ENCODE measurements around the gene LEFTY2. TPM values are rescaled to one million over a fixed set of nuclear protein-coding genes. Genes with fewer than 3 reads are reported as not detected.

The LEFTY2 gene
- total RNA-seq, 1 donor from 2014 or later: 0.19 TPM

DNA sequence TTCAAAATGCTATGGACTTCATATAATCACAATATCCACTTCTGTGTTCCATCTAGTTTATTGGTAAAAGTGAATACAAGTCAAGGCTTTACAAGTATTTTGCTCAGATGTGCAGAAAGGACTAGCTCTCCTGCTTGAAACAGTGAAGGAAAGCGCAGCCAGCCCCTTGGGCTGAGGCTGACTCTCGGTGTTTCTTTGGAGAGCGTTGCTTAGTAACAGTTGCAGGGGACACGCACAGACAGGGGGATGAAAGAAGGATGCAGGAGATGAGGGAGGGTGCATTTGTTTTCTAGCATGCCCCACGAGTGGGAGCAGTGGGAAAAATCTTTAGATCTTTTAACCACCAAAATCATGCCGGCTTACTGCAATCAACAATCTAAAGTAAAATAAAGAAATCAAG is 26.1 kb downstream of the LEFTY2 start:
- ATAC-seq (no peak), DNase-seq (ENCODE audit: missing footprints) (no peak)
- intact Hi-C loops (cut with DNase I): loop anchor here (5.0 kb wide), 3 partner anchors 62 to 138 kb away; partner anchors contain the start of gene SRP9

DNA sequence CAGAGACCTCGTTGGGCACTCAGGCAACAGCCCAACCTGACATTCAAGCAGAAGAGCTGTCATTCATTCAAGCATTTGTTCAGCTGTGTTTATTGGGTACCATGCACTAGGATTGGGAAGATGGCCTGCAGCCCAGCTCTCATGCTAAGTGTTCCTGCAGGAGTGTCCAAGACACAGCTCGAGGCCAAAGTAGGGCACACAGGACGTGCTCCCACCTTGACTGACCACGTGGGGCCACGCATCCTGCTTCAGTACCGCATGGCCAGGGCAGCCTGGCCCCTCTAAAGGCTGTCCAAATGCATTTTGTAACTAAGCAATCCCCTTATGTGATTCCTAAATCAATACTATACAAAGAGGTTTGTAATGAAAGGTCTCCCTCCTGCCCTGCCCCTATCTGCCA is 26.6 kb downstream of the LEFTY2 start:
- ATAC-seq (no peak), DNase-seq (ENCODE audit: missing footprints) (no peak)
- intact Hi-C loops (cut with DNase I): loop anchor here (5.0 kb wide), 3 partner anchors 63 to 137 kb away; partner anchors contain the start of gene SRP9

DNA sequence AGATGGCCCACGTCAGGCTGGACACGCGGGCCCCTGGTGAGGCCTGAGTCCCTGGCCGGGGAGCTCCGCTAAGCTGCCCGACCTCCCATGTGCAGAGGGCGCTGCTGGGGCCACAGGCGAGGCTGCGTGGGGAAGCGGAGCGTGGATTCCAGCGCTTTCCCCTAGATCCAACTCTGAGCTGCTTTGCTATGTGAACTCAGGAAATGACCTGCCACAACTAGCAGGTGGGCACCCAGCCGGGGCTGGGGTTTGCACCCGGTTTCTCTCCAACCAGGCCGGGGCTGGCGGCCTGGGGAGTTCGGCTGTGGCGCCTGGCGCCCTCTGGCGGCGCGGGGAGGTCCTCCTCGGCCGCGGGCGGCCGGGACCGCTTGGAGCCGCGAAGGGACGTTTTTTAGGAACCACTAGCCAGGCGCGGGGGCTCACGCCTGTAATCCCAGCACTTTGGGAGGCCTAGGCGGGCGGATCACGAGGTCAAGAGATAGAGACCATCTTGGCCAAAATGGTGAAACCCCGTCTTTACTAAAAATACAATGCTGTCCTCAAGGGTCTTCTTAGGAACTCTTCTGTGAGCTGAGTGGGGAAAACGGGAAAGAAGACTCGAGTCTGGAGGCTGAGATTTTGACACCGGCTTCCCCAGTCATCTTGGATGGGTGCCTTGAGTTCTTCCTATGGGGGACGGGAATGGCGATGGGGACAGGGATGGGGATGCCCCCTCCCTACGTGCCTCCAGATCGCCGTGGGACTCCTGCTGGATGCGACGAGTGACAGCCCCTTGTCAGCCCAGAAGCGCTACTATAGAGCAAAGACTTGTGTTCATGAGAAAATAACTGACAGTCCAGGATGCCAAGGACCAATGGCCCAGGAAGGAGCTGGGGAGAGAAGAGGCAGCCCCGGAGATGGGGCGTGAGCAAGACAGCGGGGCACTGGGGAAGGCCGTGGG is 29.6 kb downstream of the LEFTY2 start:
- DNase-seq (ENCODE audit: missing footprints): peak; percentile 90
- peak; percentile 84 for ATAC-seq

DNA sequence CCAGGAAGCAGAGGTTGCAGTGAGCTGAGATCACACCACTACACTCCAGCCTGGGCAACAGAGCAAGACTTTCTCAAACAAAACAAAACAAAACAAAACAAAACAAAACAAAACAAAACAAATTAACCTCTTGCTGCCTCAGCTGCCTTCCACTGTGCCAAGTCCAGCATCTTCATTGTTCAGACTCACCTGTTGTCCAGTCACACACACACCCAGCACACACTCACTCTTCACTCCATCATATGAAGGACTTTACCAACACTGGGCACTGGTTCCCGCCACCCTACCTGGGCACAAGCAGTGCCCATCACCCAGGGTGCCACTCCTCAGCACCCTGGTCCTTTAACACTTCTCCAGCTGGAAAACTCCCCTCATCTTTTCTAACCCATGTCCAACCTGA is 31.5 kb downstream of the LEFTY2 start:
- ATAC-seq (no peak), DNase-seq (ENCODE audit: missing footprints) (no peak)
- intact Hi-C loops (cut with DNase I): no loop called here

More for the DNA sequence above, 29.6 kb downstream of the LEFTY2 start:
- intact Hi-C loops (cut with DNase I): loop anchor here (1.0 to 5.0 kb wide), 5 partner anchors 35 to 436 kb away; partner anchors contain the start of gene SRP9

DNA sequence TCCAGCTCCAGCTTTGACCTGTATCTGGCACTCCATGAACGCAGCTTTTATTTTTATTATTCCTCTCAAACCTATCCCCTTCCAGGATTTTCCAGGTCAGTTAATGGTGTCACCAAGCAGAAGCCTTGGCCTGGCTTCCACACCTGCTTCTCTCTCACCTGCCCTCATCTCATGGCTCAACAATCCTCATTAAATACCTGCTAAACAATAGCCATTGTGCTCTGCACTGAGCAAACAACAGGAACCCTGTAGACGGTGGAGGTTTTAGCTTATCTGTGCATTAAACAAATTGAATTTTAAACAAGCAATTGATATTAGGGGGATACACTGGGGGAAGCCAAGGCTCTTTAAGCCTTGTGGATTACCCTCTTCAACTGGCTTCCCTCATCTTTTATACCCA is 32.2 kb downstream of the LEFTY2 start:
- ATAC-seq (no peak), DNase-seq (ENCODE audit: missing footprints) (no peak)
- intact Hi-C loops (cut with DNase I): no loop called here

DNA sequence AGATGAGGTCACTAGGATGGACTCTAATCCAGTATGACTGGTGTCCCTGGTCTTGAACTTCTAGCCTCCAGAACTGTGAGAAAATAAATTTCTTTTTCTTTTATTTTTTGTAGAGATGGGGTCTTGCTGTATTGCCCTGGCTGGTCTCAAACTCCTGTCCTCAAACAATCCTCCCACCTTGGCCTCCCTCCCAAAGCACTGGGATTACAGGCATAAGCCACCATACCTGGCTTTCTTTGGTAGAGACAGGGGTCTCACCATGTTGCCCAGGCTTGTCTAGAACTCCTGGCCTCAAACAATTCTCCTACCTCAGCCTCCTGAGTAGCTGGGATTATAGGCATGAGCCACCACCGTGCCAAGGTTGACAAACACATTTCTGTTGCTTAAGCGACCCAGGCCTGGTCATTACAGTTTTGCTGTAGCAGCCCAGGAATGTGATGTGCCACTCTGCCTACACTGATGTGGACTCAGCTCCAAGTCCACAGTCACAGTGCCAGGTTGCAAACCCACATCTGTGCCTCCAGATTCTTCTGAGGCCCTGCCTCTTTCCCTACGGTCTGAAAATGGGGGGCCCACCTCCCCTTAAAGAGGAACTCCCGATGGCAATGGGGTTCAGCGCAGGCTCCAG is 32.9 kb downstream of the LEFTY2 start:
- no peak for DNase-seq (ENCODE audit: missing footprints)
- ATAC-seq: no peak
- intact Hi-C loops (cut with DNase I): no loop called here

DNA sequence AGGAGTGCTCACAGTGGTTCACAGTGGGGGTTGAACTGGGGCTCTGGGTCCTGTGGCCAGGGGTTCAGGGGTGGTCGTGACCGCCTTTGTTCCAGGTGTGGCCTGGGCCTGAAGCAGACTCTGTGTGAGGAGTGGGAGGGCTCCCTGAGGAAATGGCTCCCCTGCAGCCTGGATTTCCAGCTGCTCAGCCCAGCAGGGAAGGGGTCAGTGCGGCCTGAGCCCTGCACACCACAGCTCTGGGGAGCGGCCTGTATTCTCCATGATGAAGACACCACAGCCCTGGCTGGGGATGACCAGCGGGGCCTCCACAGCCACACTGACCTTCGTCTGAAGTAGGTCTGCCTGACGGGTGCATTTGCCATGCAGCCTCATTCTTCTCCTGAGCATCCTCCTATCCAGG is 33.7 kb downstream of the LEFTY2 start:
- no peak for DNase-seq (ENCODE audit: missing footprints)
- intact Hi-C loops (cut with DNase I): no loop called here
- no peak for ATAC-seq

DNA sequence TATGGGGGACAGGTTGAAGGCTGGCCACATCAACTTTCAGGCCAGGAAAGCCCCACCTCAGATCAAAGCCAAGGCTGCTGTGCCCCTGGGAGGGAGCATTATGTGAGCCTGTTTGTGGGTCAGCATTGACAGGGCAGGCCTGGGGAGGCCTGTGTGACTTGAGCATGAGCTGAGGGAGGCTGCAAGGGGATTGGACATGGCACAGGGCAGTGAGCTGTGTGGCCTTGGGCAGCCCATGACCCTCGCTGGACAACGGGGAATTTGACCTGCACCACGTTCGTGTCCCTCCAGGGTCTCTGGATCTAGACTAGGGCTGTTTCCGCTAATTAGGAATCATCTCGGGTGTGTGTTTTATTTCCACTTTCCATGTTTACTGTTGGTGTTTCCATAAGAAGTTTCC is 34.6 kb downstream of the LEFTY2 start:
- DNase-seq (ENCODE audit: missing footprints) (no peak), ATAC-seq (no peak)
- intact Hi-C loops (cut with DNase I): no loop called here

DNA sequence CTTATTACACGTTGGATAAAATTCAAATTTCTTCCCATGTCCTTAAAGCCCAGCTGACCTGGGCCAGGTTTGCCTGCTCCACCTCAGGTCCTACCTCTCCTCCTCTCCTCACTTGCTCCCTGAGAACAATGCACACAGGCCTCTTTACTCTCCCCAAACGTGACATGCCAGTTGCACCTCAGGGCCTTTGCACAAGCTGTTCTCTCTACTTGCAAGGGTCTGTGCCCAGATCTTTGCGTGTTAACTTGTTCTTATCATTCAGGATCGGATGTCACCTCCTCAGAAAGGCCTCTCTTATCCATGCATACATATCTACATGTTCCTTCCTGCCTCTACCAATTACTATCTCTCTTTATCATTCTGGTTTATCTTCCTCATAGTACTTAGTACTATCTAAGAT is 37.4 kb downstream of the LEFTY2 start:
- no peak for ATAC-seq
- intact Hi-C loops (cut with DNase I): no loop called here
- no peak for DNase-seq (ENCODE audit: missing footprints)

DNA sequence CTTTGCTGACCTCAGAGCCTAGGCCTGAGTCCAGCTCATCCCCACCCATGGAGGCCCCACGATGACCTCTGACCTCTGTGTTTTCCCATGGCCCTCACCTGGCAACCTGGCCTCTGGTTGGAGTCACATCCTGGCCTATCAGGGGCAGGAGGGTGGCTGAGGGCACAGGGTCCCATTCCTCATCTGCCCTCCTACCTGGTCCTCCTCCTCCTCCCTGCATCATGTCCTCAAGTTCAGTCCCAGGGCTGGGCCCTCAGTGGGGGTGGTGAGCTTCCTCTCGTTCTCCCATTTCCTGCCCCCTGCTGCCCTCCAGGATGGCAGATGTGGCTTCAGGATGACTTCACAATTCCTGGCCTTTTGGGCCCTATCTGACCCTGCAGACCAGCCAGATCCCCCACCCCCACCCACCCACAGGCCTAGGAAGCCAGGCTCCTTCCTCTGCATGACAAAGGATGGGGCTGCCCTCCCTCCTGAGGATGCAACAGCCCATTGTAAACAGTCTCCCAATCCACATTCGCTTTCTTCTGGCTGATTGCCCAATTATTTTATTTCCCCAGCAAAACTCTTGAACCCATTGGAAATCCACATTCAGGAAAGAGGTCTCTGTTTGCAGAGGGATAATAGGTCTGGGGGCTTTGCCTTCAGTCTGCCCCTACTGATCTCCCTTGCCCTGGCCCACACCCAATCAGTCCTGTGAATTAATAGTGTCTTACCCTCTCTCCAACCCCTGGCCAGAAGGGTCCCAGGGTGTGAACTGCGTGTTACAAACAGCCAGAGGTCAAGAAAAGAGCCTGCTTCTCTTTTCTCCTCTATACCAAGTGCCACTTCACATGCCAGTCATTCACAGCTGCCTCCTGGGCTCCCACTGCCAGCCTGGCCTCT is 41.7 kb downstream of the LEFTY2 start:
- ATAC-seq (no peak), DNase-seq (ENCODE audit: missing footprints) (no peak)
- intact Hi-C loops (cut with DNase I): no loop called here

DNA sequence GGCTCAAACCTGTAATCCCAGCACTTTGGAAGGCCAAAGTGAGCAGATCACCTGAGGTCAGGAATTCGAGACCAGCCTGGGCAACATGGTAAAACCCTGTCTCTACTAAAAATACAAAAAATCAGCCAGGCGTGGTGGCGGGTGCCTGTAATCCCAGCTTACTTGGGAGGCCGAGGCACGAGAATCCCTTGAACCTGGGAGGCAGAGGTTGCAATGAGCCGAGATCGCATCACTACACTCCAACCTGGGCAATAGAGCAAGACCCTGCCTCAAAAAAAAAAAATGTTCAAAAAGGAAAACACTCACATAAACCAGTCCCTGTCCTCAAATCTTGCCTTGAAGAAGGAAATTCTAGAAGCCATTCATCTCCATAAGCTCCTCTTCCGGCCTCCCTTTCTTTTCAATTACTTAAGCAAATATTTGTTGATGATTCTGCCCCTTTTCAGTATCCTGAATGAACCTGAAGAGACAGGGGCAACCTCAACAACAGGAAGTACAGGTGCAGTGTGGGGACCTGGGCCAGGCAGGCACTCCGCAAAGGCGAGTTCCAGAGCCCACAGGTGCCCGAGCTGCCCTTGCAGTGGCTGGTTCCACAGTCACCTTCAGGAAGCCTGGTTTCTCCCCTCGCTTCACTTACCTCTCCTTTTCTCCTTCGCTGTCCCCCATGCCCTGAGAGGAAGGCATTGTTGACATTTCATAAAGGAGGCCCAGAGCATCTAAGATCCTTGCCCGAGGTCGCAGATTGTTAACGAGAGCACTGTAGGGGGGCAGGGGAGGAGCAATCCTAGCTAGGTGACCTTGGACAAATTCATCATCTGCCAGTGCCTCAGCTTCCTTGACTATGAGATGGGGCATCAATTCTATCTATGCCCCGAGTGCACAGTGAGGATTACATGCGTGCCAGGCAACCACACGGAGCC is 43.2 kb downstream of the LEFTY2 start:
- DNase-seq (ENCODE audit: missing footprints) (no peak), ATAC-seq (no peak)
- intact Hi-C loops (cut with DNase I): no loop called here

DNA sequence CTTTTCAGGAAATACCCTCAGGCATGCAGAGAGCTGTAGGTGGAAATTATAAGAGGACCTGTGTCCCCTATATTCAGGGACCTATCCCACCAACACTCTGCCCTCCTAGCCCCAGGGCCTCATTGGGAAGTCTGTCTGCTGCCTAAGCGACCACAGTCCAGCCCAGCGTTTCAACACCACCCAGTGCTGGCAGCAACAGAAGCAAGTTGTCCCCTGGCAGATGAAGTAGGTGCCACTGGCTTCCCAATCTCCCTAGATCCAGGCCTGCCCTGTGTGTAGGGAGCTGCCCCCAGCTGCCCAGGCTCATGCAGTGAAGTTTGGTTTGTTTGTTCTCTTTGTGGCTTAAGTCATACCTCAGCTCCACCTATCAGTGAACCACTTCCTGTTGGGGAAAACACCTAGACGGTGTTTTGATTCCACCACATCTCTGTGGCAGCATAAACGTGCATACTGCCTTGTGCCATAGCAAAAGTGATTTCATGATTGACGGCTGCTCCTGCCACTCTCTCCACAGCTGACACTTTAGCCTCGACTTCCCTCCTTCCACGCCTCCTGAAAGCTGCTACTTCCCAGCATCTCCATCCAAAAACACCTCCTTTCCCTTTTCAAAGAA is 44.0 kb downstream of the LEFTY2 start:
- no peak for DNase-seq (ENCODE audit: missing footprints)
- intact Hi-C loops (cut with DNase I): no loop called here
- no peak for ATAC-seq

DNA sequence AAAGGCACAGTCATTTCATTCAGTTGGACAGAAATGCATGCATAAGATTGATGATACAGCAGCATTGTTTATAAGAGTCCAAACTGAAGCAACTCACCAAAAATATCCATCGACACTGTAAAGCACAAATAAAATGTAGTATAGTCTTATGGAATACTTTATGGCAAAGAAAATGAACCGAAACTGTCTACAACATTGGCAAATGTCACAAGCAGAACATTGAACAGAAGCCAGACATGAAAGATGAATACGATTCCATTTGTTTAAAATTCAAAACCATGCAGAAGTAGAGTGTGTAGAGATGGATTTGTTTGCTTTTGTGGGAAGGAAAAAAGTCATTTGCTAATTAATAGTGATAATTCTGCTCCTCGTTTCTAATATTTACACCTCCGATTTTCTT is 44.5 kb downstream of the LEFTY2 start:
- ATAC-seq: no peak
- DNase-seq (ENCODE audit: missing footprints): no peak
- intact Hi-C loops (cut with DNase I): no loop called here

DNA sequence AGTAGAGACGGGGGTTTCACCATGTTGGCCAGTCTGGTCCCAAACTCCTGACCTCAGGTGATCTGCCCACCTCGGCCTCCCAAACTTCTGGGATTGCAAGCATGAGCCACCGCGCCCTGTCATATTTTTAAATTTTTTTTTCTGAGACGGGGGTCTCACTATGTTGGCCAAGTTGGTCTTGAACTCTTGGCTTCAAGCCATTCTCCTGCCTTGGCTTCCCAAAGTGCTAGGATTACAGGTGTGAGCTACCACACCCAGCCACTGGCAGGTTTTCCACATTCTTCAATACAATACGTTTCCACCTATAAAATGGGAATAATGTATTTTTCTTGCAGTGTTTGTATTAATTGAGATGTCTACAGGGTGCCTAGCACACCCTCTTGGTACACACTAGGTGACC is 48.7 kb downstream of the LEFTY2 start:
- ATAC-seq: no peak
- no peak for DNase-seq (ENCODE audit: missing footprints)
- intact Hi-C loops (cut with DNase I): no loop called here

DNA sequence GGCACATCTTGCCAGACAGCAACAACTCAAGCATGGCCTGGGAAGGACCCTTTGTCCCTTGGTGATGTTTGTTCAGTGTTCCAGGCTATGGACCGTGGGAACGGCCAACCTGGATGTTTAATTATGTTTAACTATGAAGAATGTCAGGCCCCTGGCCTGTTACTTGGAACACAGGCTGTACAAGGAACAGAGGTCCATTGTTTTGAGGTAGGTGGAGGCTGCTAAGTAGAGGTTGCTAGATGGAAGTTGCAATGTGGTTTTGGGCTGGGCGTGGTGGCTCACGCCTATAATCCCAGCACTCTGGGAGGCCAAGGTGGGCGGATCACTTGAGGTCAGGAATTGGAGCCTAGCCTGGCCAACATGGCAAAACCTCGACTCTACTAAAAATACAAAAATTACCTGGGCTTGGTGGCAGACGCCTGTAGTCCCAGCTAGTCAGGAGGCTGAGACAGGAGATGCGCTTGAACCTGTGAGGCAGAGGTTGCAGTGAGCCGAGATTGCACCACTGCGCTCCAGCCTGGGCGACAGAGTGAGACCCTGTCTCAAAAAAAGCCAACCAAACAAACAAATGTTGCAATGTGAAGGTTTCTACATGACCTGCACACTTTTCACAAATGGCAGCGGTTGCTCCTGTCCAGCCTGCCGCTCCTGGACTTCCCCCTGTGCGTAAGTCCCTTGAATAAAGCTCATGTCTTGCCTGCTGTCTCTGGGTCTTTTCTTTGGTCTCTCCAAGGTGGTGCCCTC is 49.6 kb downstream of the LEFTY2 start:
- intact Hi-C loops (cut with DNase I): no loop called here
- ATAC-seq (no peak), DNase-seq (ENCODE audit: missing footprints) (no peak)

DNA sequence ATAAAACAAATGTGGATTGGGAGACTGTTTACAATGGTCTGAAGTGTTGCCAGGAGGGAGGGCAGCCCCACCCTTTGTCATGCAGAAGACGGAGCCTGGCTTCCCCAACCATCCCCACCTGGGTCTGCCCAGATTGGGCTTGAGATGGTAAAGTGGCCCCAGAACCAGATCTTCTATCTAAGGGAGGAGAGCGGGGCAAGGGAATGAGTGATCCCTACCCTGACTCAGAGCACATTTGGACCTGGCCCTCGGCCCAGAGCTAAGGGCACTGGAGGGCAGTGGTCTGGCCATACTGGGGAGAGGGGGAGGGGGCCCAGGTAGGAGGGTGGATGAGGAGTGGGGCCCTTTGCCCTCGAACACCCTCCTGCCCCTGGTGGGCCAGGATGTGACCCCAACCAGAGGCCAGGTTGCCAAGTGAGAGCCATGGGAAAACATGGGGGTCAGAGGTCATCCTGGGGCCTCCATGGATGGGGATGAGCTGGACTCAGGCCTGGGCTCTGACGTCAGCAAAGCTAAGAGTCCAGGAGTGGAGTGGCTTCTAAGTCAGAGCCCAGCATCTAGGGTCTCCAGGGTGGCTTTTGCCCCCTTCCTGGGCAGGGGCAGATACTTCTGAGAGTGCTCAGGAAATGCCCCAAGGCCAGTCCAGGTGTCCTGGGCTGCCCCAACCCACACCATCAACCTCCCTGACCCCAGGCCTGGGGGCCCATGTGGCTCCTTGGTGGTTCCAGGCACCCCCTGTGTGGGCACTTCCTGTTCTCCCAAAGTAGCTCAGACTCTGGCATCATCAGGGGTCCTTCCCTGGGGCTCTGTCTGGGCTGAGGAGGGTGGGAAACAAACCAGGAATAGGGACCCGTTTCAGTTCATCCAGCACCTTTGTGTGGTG is 50.4 kb downstream of the LEFTY2 start:
- no peak for DNase-seq (ENCODE audit: missing footprints)
- intact Hi-C loops (cut with DNase I): no loop called here
- ATAC-seq: peak; percentile 36

Data from Right ventricle myocardium inferior (tissue), 1 donor.